GM18861 (cell line): Measurements from ENCODE around the gene GNRH2.
"Not testable (repeated sequence)": the region's sequence is repeated elsewhere in the genome, so short reads cannot be mapped to it uniquely, and the experiment has no call there.

ENCODE experiments used
- ATAC-seq: cut with Tn5 transposase; IDR thresholded peaks from one replicate; pipeline ENCODE4 v1.9.1; 2021; ENCODE audit not compliant: unreplicated experiment

The GNRH2 gene

GRCh38 chr20:3041854-3042409, 1.5 kb upstream of the GNRH2 start:
- no peak for ATAC-seq

- no peak for ATAC-seq
These were observed 797 bp upstream of the GNRH2 start for GRCh38 chr20:3042625-3043024.

GRCh38 chr20:3044336-3044965, 1.0 kb downstream of the GNRH2 start:
- no peak for ATAC-seq

- ATAC-seq = peak; percentile 17
These were observed 1.8 kb downstream of the GNRH2 start for GRCh38 chr20:3045042-3045815.

- peak; percentile 85 for ATAC-seq
These were observed 2.6 kb downstream of the GNRH2 start, which contains the start of gene MRPS26 for GRCh38 chr20:3045816-3046676. Gene MRPS26, plus strand, starts transcription at chr20:3046052. Its CDS starts 17 bp downstream, at chr20:3046069.

GRCh38 chr20:3046677-3047462, 3.4 kb downstream of the GNRH2 start:
- no peak for ATAC-seq

- ATAC-seq = no peak
These were observed 4.3 kb downstream of the GNRH2 start for GRCh38 chr20:3047486-3048419.

GRCh38 chr20:3051385-3052019, 8.1 kb downstream of the GNRH2 start:
- no peak for ATAC-seq

GRCh38 chr20:3059489-3059888, 16.1 kb downstream of the GNRH2 start:
- no peak for ATAC-seq

- not testable (repeated sequence) for ATAC-seq
These were observed 20.7 kb downstream of the GNRH2 start for GRCh38 chr20:3064119-3064518.

GRCh38 chr20:3067139-3068014, 24.0 kb downstream of the GNRH2 start:
- ATAC-seq = peak; percentile 26

GRCh38 chr20:3068075-3068474, 24.7 kb downstream of the GNRH2 start:
- ATAC-seq = peak; percentile 49

- no peak for ATAC-seq
These were observed 25.8 kb downstream of the GNRH2 start for GRCh38 chr20:3068986-3069900.

- ATAC-seq = no peak
These were observed 27.3 kb downstream of the GNRH2 start for GRCh38 chr20:3070725-3071124.

- ATAC-seq = no peak
These were observed 27.8 kb downstream of the GNRH2 start for GRCh38 chr20:3071266-3071609.

- ATAC-seq = no peak
These were observed 28.4 kb downstream of the GNRH2 start, which contains the start of gene OXT for GRCh38 chr20:3071610-3072529. Gene OXT, plus strand, starts transcription at chr20:3071620. Its CDS starts 36 bp downstream, at chr20:3071656.
